ENCODE data around the gene PERM1. TPM values are rescaled to one million over a fixed set of nuclear protein-coding genes. Genes with fewer than 3 reads are reported as not detected.
A peak's percentile ranks its signal among the peaks of the same experiment; 100 is the strongest.

The PERM1 gene
- total and polyA plus RNA-seq, 9 of the 15 experiments (the other 6 are each of a cell fraction or from before 2014, with no cell fraction given), result not detected

- TF ChIP-seq SMAD2 (IDR thresholded peaks at IDR 0.05; ENCODE audit: low read depth, low read length), result no peak
- no peak for TF ChIP-seq ZNF407 (IDR thresholded peaks at IDR 0.05; ENCODE audit: low read depth)
- TF ChIP-seq TRIM25 (IDR thresholded peaks at IDR 0.05; ENCODE audit: borderline replicate concordance), result no peak
- TF ChIP-seq CHD2 (IDR thresholded peaks at IDR 0.05; ENCODE audit: low read depth, low read length), result no peak; the same call in 1 of the 2 replicates
- TF ChIP-seq MAFK (IDR thresholded peaks at IDR 0.05; ENCODE audit: low read length), result no peak
- TF ChIP-seq CREM (IDR thresholded peaks at IDR 0.05; ENCODE audit: low read depth), result no peak
- peak; percentile 40 to 74 (median 59); a peak in 4 of 6 replicates for TF ChIP-seq CTCF (IDR thresholded peaks at IDR 0.05 in 2 of 3, conservative IDR thresholded peaks at IDR 0.05 in 1 of 3; ENCODE audit: insufficient read depth in 2 of 3, low read depth in 1 of 3, low read length in 3 of 3)
- TF ChIP-seq KDM5B (IDR thresholded peaks at IDR 0.05; ENCODE audit: insufficient replicate concordance, low read depth, low read length), result no peak
- no peak for TF ChIP-seq ETV6 (IDR thresholded peaks at IDR 0.05; ENCODE audit: borderline replicate concordance in 1 of 2, low read depth in 2 of 2, low read length in 1 of 2)
- TF ChIP-seq ETV6 (CRISPR knock-in tag; IDR thresholded peaks at IDR 0.05; ENCODE audit: borderline replicate concordance), result no peak
These were observed 37.5 kb upstream of the PERM1 start (continued) for GRCh38 chr1:1019122-1019999.

Measured in K562 (cell line).